ENCODE results near the gene TOP2B.

TOP2B gene

GRCh38 chr3:25665315-25666280, 891 bp upstream of the TOP2B start:
- no peaks in the 10 kb centered on the region for H3K36me3 Mint-ChIP-seq (ENCODE audit: low read depth)
- H3K27me3 Mint-ChIP-seq (ENCODE audit: low read depth) = no peaks in the 10 kb centered on the region
- peak overlapping the region; percentile 85 to 95 (median 92) for H3K4me3 Mint-ChIP-seq
- H3K4me1 Mint-ChIP-seq = peaks cover 30% of the 10 kb centered on the region
- H3K9me3 Mint-ChIP-seq = no peaks in the 10 kb centered on the region
- H3K27ac Mint-ChIP-seq = peak overlapping the region; percentile 99 to 100 (median 100)
- no peak for TF ChIP-seq CTCF (IDR thresholded peaks at IDR 0.05; ENCODE audit: unreplicated experiment in 3 of 3)

GRCh38 chr3:25663869-25664811, 567 bp downstream of the TOP2B start:
- H3K9me3 Mint-ChIP-seq = no peaks in the 10 kb centered on the region
- peak overlapping the region; percentile 85 to 98 (median 96) for H3K4me3 Mint-ChIP-seq
- H3K4me1 Mint-ChIP-seq = peaks cover 37% of the 10 kb centered on the region
- H3K27ac Mint-ChIP-seq = peak overlapping the region; percentile 99 to 100 (median 100)
- peaks cover under 1% of the 10 kb centered on the region for H3K36me3 Mint-ChIP-seq (ENCODE audit: low read depth)
- H3K27me3 Mint-ChIP-seq (ENCODE audit: low read depth) = no peaks in the 10 kb centered on the region
- no peak for TF ChIP-seq CTCF (IDR thresholded peaks at IDR 0.05; ENCODE audit: unreplicated experiment in 3 of 3)

GRCh38 chr3:25663347-25663868, 1.3 kb downstream of the TOP2B start:
- TF ChIP-seq CTCF (IDR thresholded peaks at IDR 0.05; ENCODE audit: unreplicated experiment in 3 of 3) = no peak
- H3K27me3 Mint-ChIP-seq (ENCODE audit: low read depth) = no peaks in the 10 kb centered on the region
- H3K4me1 Mint-ChIP-seq = peaks cover 44% of the 10 kb centered on the region
- H3K9me3 Mint-ChIP-seq = no peaks in the 10 kb centered on the region
- H3K4me3 Mint-ChIP-seq = peak overlapping the region; percentile 85 to 98 (median 96)
- H3K36me3 Mint-ChIP-seq (ENCODE audit: low read depth) = peaks cover 4% of the 10 kb centered on the region
- peak overlapping the region; percentile 96 to 100 (median 98) for H3K27ac Mint-ChIP-seq

GRCh38 chr3:25662736-25663320, 1.9 kb downstream of the TOP2B start:
- no peak for TF ChIP-seq CTCF (IDR thresholded peaks at IDR 0.05; ENCODE audit: unreplicated experiment in 3 of 3)
- Mint-ChIP-seq H3K27ac (peak overlapping the region; percentile 96 to 100 (median 98)), H3K4me3 (peak overlapping the region; percentile 85 to 98 (median 96)), H3K4me1 (peaks cover 44% of the 10 kb centered on the region), H3K9me3 (no peaks in the 10 kb centered on the region), H3K27me3 (ENCODE audit: low read depth) (no peaks in the 10 kb centered on the region), H3K36me3 (ENCODE audit: low read depth) (peaks cover 4% of the 10 kb centered on the region)

GRCh38 chr3:25661694-25662437, 2.8 kb downstream of the TOP2B start:
- Mint-ChIP-seq H3K9me3 (no peaks in the 10 kb centered on the region), H3K4me3 (peak overlapping the region; percentile 80 to 96 (median 85)), H3K27ac (peak overlapping the region; percentile 55 to 68 (median 58)), H3K36me3 (ENCODE audit: low read depth) (peaks cover 9% of the 10 kb centered on the region), H3K4me1 (peaks cover 51% of the 10 kb centered on the region), H3K27me3 (ENCODE audit: low read depth) (no peaks in the 10 kb centered on the region)
- no peak for TF ChIP-seq CTCF (IDR thresholded peaks at IDR 0.05; ENCODE audit: unreplicated experiment in 3 of 3)
